Gastroesophageal sphincter (tissue), 4 donors: Measurements from ENCODE around the gene FNTB. TPM values are rescaled to one million over a fixed set of nuclear protein-coding genes. Genes with fewer than 3 reads are reported as not detected.
A peak's percentile ranks its signal among the peaks of the same experiment; 100 is the strongest.

Experiments
- ATAC-seq: fragments of 150-250 bp; one replicate; pipeline ENCODE4 v1.9.1; 2016; ENCODE audit warnings: mild to moderate bottlenecking, moderate library complexity
- H3K27ac ChIP-seq, 4 donors: fragments of 200-600 bp; sonication (generic) in 3 of 4; 1 replicate in 3 of 4; 2 replicates in 1 of 4; pipeline ENCODE4 v1.5.1; 2016 to 2019
- H3K27me3 ChIP-seq: fragments of 200-600 bp; sonication (generic); one replicate; pipeline ENCODE4 v1.5.1; 2019
- H3K36me3 ChIP-seq, 2 donors: fragments of 200-600 bp; sonication (generic); one replicate each; pipeline ENCODE4 v1.5.1; 2019; ENCODE audit warnings: control low read depth in 1 of 2
- H3K4me1 ChIP-seq, 3 donors: fragments of 200-600 bp; sonication (generic); 1 replicate in 2 of 3; 2 replicates in 1 of 3; pipeline ENCODE4 v1.5.1; 2016 to 2019; ENCODE audit warnings: control low read depth in 2 of 3
- H3K4me3 ChIP-seq, 2 donors: fragments of 200-600 bp; sonication (generic); one replicate each; pipeline ENCODE4 v1.5.1; 2019; ENCODE audit warnings: mild to moderate bottlenecking in 1 of 2, moderate library complexity in 1 of 2
- H3K9me3 ChIP-seq, 3 donors: fragments of 200-600 bp; sonication (generic); one replicate each; pipeline ENCODE4 v1.5.1; 2017 to 2019; ENCODE audit warnings: control low read depth in 2 of 3
- CTCF ChIP-seq, 4 experiments: fragments of 200-600 bp in 2 of 4; fragments of 450-650 bp in 2 of 4; sonication (generic) in 1 of 4; IDR thresholded peaks; one replicate each; pipeline ENCODE4 v1.5.1; 2017 to 2019; ENCODE audit warnings: antibody characterized with exemption in 4 of 4, mild to moderate bottlenecking in 2 of 4, moderate library complexity in 2 of 4
- EP300 ChIP-seq: sonication (generic); formaldehyde crosslinking; IDR thresholded peaks from one replicate; pipeline ENCODE4 v1.6.1; 2017; ENCODE audit warnings: antibody characterized with exemption, mild to moderate bottlenecking
- POLR2A ChIP-seq, 2 donors: fragments of 450-650 bp; IDR thresholded peaks; one replicate each; pipeline ENCODE4 v1.6.1; 2017; ENCODE audit warnings: antibody characterized with exemption in 2 of 2, mild to moderate bottlenecking in 2 of 2, moderate library complexity in 1 of 2
- POLR2AphosphoS5 ChIP-seq: sonication (generic); formaldehyde crosslinking; IDR thresholded peaks from one replicate; pipeline ENCODE4 v1.6.1; 2017; ENCODE audit warnings: antibody characterized with exemption
- WGBS, 2 donors: methylation state at CpG; one replicate each; pipeline ENCODE4 v1.1.5; 2018; ENCODE audit warnings: low coverage in 1 of 2; 5-methylcytosine and 5-hydroxymethylcytosine counted together
- total RNA-seq, 4 donors: library from RNA; depleted of rRNA; stranded (reverse); fragments of >200 nt; gene quantifications; one replicate each; pipeline ENCODE4 v1.1.0, GENCODE V29; 2016

Gene FNTB
- total RNA-seq, 4 donors from 2014 or later, result 12.5 to 22.7 (median 17.2) TPM

GRCh38 chr14:65101631-65102440 lies 115.1 kb downstream of the FNTB start:
- Histone ChIP-seq H3K27me3 (no peaks in the 10 kb centered on the region), H3K4me1 (peaks cover 11 to 56% (median 20%) of the 10 kb centered on the region in 3 donors), H3K9me3 (no peaks in the 10 kb centered on the region), H3K27ac (peak overlapping the region; percentile 64 to 93 (median 92)), H3K36me3 (peaks cover 0 to 9% of the 10 kb centered on the region in 2 donors), H3K4me3 (peak overlapping the region; percentile 74 to 82)
- 0 to 1% methylated on average over 1 to 19 of the region's 66 CpGs for WGBS, 2 donors
- peak; percentile 54 for ATAC-seq
- TF ChIP-seq EP300, result no peak
- TF ChIP-seq CTCF (IDR thresholded peaks at IDR 0.05), result no peak
- TF ChIP-seq POLR2AphosphoS5, result no peak
- TF ChIP-seq POLR2A (IDR thresholded peaks at IDR 0.05), result no peak

DNA sequence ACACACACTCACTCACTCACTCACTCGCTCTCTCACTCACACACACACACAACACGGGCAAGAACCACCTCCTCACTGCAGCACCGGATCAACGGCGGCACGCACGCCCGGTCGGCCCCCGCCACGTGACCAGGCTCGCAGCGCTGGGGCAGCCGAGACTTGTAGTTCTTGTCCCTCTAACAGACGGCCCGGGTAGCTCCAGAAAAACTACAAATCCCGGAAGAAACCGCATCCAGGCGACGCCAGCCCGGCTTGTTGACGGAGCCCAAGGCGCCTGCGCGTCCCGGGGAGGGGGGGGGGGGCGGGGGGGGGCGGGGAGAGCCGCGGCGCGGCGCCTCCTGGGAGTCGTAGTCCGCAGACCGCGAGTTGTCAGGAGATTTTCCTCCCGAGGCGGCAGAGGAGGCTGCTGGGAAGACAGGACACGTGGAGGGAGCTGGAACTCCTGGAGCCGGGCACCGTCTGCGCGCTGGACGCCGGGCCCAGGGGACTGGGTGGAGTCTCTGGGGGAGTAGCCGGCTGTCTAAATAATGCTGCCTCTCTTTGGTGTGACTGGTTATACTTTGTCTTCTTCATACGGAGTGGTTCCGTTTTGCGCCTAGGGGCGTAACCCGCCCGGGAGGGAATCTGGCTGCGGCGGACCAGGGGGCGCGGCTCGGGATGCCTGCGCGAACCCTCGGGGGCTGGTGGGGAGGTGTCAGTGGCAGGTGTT lies 115.9 kb downstream of the FNTB start, which contains the start of gene MAX:
TSS of gene MAX (minus strand) at position 77 of the 709 bp plus-strand sequence. CDS start 178 bp downstream, outside the sequence.
- peaks cover 0 to 9% of the 10 kb centered on the region in 2 donors for H3K36me3 ChIP-seq
- H3K4me1 ChIP-seq, result peaks cover 5 to 48% (median 16%) of the 10 kb centered on the region in 3 donors
- peak within 1 kb of the TSS; percentile 64 to 93 (median 92) for H3K27ac ChIP-seq
- 0% methylated on average over 8 of the region's 61 CpGs; no CpG with 5 or more reads in 1 of the 2 donors for WGBS, 2 donors
- H3K4me3 ChIP-seq, result peak within 1 kb of the TSS; percentile 74 to 82
- no peaks in the 10 kb centered on the region for H3K9me3 ChIP-seq
- TF ChIP-seq EP300 (no peak), POLR2AphosphoS5 (peak; percentile 90), CTCF (IDR thresholded peaks at IDR 0.05) (peak in 2 of 4 experiments; percentile 6 to 21), POLR2A (IDR thresholded peaks at IDR 0.05) (peak; percentile 64 to 67)
- H3K27me3 ChIP-seq, result no peaks in the 10 kb centered on the region
- peak; percentile 98 for ATAC-seq

DNA sequence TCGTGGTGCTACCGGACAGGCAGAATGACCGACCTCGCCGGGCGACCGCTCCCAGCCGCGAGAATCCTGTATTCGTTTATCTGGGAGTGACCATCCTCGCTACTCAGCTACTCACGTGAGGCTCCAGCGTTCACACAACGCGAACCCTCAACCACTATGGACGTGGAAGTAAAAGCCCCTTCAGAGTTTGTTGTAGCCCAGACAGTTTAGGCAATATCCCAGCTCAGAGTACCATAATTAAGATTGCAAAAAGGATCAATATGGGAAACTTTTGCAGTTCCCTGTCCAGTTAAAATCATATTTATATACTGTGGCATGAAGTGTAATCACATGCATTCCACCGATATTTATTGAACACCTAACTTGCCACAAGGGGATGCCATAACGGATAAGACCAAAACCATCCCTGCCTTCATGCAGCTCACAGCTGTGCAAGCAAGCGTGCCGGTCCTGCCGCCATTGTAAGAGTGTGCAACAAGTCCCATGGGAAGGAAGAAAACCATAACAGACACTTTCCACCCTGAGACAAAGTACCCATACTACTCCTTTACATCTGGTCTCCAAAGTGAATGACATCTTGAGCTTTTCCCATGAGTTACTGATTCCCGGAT lies 116.6 kb downstream of the FNTB start:
- peak overlapping the region; percentile 59 to 82 for H3K4me3 ChIP-seq
- no peak for TF ChIP-seq POLR2A (IDR thresholded peaks at IDR 0.05)
- no peak for TF ChIP-seq EP300
- TF ChIP-seq POLR2AphosphoS5, result no peak
- no peak for TF ChIP-seq CTCF (IDR thresholded peaks at IDR 0.05)
- H3K27me3 ChIP-seq, result no peaks in the 10 kb centered on the region
- no peak for ATAC-seq
- peaks cover 1 to 42% (median 12%) of the 10 kb centered on the region in 3 donors for H3K4me1 ChIP-seq
- H3K36me3 ChIP-seq, result peaks cover 0 to 9% of the 10 kb centered on the region in 2 donors
- peak overlapping the region in 3 of 4 donors; percentile 52 to 71 (median 62) for H3K27ac ChIP-seq
- no peaks in the 10 kb centered on the region for H3K9me3 ChIP-seq
- WGBS, 2 donors, result 25 to 35% methylated on average over 4 to 10 of the region's 22 CpGs

- peaks cover 0 to 26% (median 10%) of the 10 kb centered on the region in 3 donors for H3K4me1 ChIP-seq
- 82 to 92% methylated on average over 3 of the region's 3 CpGs for WGBS, 2 donors
- no peak overlapping the region for H3K27ac ChIP-seq
- peaks cover 0 to 6% of the 10 kb centered on the region in 2 donors for H3K36me3 ChIP-seq
- H3K4me3 ChIP-seq, result no peak overlapping the region
- ATAC-seq, result no peak
- H3K9me3 ChIP-seq, result no peaks in the 10 kb centered on the region
- H3K27me3 ChIP-seq, result no peaks in the 10 kb centered on the region
- TF ChIP-seq EP300 (no peak), POLR2A (IDR thresholded peaks at IDR 0.05) (no peak), CTCF (IDR thresholded peaks at IDR 0.05) (no peak), POLR2AphosphoS5 (no peak)
These were observed 118.1 kb downstream of the FNTB start for GRCh38 chr14:65104791-65105190.
